H1 (cell line): ENCODE measurements around the gene ITSN1. TPM values are rescaled to one million over a fixed set of nuclear protein-coding genes. Genes with fewer than 3 reads are reported as not detected.

ENCODE experiments used
- CEBPB ChIP-seq: IDR thresholded peaks from 2 replicates; pipeline ENCODE4 v1.6.1; 2012; ENCODE audit warnings: low read depth, low read length
- CHD1 ChIP-seq: IDR thresholded peaks from 2 replicates; pipeline ENCODE4 v1.6.1; 2012; ENCODE audit warnings: low read depth, low read length, improper control_type of control experiment
- EGR1 ChIP-seq: IDR thresholded peaks from 2 replicates; pipeline ENCODE4 v1.6.1; 2011; ENCODE audit warnings: low read depth, low read length, borderline replicate concordance
- POU5F1 ChIP-seq: IDR thresholded peaks from 2 replicates; pipeline ENCODE4 v1.6.1; 2011; ENCODE audit warnings: low read depth, mild to moderate bottlenecking, low read length, moderate library complexity
- RXRA ChIP-seq: IDR thresholded peaks from 2 replicates; pipeline ENCODE4 v1.6.1; 2011; ENCODE audit warnings: low read depth, mild to moderate bottlenecking, low read length, moderate library complexity; ENCODE audit not compliant: insufficient read depth
- polyA plus RNA-seq, 7 experiments: library from polyadenylated mRNA; depleted of rRNA in 3 of 7; stranded (reverse) in 5 of 7; unstranded in 2 of 7; fragments of >200 nt in 5 of 7; fragments of 200-250 nt in 2 of 7; gene quantifications; 1 replicate in 5 of 7; 2 replicates in 1 of 7; 4 replicates in 1 of 7; pipeline versions ENCODE4 v1.2.1 to v1.2.3, GENCODE V29; 2011 to 2013; ENCODE audit warnings: missing spikeins in 2 of 7, mixed read lengths in 2 of 7
- total RNA-seq: library from RNA; stranded (reverse); fragmentation: NEBNext Ultra II Directional; extraction: Animal tissue kit (Norgen Biotek cat#: 25700); gene quantifications from 2 replicates; pipeline ENCODE4 v1.2.1, GENCODE V29; 2021

Gene ITSN1
- total and polyA plus RNA-seq, 2 of the 8 experiments (the other 6 are each of a cell fraction or from before 2014, with no cell fraction given): 60.8 to 78.1 TPM

GRCh38 chr21:33892853-33893252, 250.6 kb downstream of the ITSN1 start (continued):
- TF ChIP-seq RXRA (no peak), CEBPB (no peak), CHD1 (no peak), POU5F1 (no peak), EGR1 (no peak)
- TF ChIP-seq, all 59 proteins: peak for 5
